Activated T-cell treated with anti-CD3 and anti-CD28 coated beads, Interleukin-2, amount 50 U/mL, for 72 hours (primary cell): ENCODE data around the gene PREX1. TPM values are rescaled to one million over a fixed set of nuclear protein-coding genes. Genes with fewer than 3 reads are reported as not detected.

Experiments
- ATAC-seq, 2 donors: fragments of 150-1000 bp; cut with Tn5 transposase; replicated peaks in 1 of 2; 2 replicates each; pipeline ENCODE4 v1.10.0; 2021; ENCODE audit warnings: moderate library complexity in 2 of 2, mild to moderate bottlenecking in 1 of 2
- DNase-seq, 2 donors: peaks; one replicate each; pipeline ENCODE4 v3.0.0; 2021 to 2022; ENCODE audit warnings: mixed read lengths in 1 of 2
- H3K27ac Mint-ChIP-seq: one replicate; pipeline ENCODE4 v1.8.0; 2022; ENCODE audit warnings: mild to moderate bottlenecking, moderate library complexity, mixed read lengths
- H3K27me3 Mint-ChIP-seq: one replicate; pipeline ENCODE4 v1.8.0; 2022; ENCODE audit warnings: low read depth, mixed read lengths
- H3K36me3 Mint-ChIP-seq, 2 donors: one replicate each; pipeline ENCODE4 v1.8.0; 2022; ENCODE audit warnings: mixed read lengths in 2 of 2, mild to moderate bottlenecking in 1 of 2; ENCODE audit not compliant: insufficient read depth in 2 of 2
- H3K4me1 Mint-ChIP-seq: one replicate; pipeline ENCODE4 v1.8.0; 2022; ENCODE audit warnings: low read depth, mixed read lengths
- H3K4me3 Mint-ChIP-seq, 2 donors: one replicate each; pipeline ENCODE4 v1.8.0; 2022; ENCODE audit warnings: mild to moderate bottlenecking in 2 of 2, mixed read lengths in 2 of 2, moderate library complexity in 2 of 2
- H3K9me3 Mint-ChIP-seq, 2 donors: one replicate each; pipeline ENCODE4 v1.8.0; 2022; ENCODE audit warnings: mixed read lengths in 2 of 2
- total RNA-seq, 2 donors: library from RNA; stranded (reverse); gene quantifications; one replicate each; pipeline ENCODE4 v1.2.3, GENCODE V29; 2022

PREX1 gene
- total RNA-seq, 2 donors from 2014 or later, result 85.6 to 112 TPM

GRCh38 chr20:48642105-48642880, 185.5 kb downstream of the PREX1 start:
- H3K4me1 Mint-ChIP-seq, result no peaks in the 10 kb centered on the region
- no peaks in the 10 kb centered on the region for H3K9me3 Mint-ChIP-seq
- ATAC-seq, result no peak
- H3K27me3 Mint-ChIP-seq, result no peaks in the 10 kb centered on the region
- no peak for DNase-seq
- no peak overlapping the region for H3K4me3 Mint-ChIP-seq
- H3K27ac Mint-ChIP-seq, result no peak overlapping the region
- H3K36me3 Mint-ChIP-seq, result peaks cover 14 to 15% of the 10 kb centered on the region in 2 donors

DNA sequence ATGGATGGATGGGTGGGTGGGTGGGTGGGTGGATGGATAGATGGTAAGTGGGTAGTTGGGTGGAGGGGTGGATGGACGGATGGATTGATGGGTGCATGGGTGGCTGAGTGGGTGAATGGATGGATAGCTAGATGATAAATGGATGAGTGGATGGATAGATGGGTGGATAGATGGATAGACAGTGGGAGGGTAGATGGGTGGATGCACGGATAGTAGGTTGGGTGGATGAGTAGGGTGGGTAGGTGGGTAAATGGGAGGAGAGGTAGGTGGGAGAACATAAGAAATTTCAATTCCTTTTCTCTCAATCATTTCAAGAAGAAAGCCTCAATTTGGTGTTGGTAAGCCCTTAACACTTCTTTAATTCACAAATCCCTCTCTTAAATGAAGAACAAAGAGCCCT, 186.9 kb downstream of the PREX1 start:
- Mint-ChIP-seq H3K36me3 (peaks cover 12 to 13% of the 10 kb centered on the region in 2 donors), H3K27me3 (no peaks in the 10 kb centered on the region), H3K4me3 (no peak overlapping the region), H3K9me3 (no peaks in the 10 kb centered on the region), H3K27ac (peak overlapping the region; percentile 83), H3K4me1 (no peaks in the 10 kb centered on the region)
- DNase-seq (no peak), ATAC-seq (no peak)

GRCh38 chr20:48639899-48640298, 187.9 kb downstream of the PREX1 start:
- no peak overlapping the region for H3K4me3 Mint-ChIP-seq
- H3K27me3 Mint-ChIP-seq, result no peaks in the 10 kb centered on the region
- DNase-seq (no peak), ATAC-seq (no peak)
- H3K27ac Mint-ChIP-seq, result peak overlapping the region; percentile 44
- H3K4me1 Mint-ChIP-seq, result no peaks in the 10 kb centered on the region
- H3K36me3 Mint-ChIP-seq, result peaks cover 11 to 15% of the 10 kb centered on the region in 2 donors
- H3K9me3 Mint-ChIP-seq, result no peaks in the 10 kb centered on the region

- Mint-ChIP-seq H3K9me3 (no peaks in the 10 kb centered on the region), H3K36me3 (peaks cover 16 to 21% of the 10 kb centered on the region in 2 donors), H3K27me3 (no peaks in the 10 kb centered on the region), H3K27ac (peak overlapping the region; percentile 8), H3K4me1 (no peaks in the 10 kb centered on the region), H3K4me3 (no peak overlapping the region)
- DNase-seq (no peak), ATAC-seq (peak; percentile 29 to 70)
These were observed 189.3 kb downstream of the PREX1 start for GRCh38 chr20:48638546-48638945.

GRCh38 chr20:48637461-48637860, 190.3 kb downstream of the PREX1 start:
- ATAC-seq (no peak), DNase-seq (no peak)
- no peaks in the 10 kb centered on the region for H3K27me3 Mint-ChIP-seq
- no peaks in the 10 kb centered on the region for H3K4me1 Mint-ChIP-seq
- no peak overlapping the region for H3K4me3 Mint-ChIP-seq
- H3K36me3 Mint-ChIP-seq, result peaks cover 20 to 21% of the 10 kb centered on the region in 2 donors
- no peak overlapping the region for H3K27ac Mint-ChIP-seq
- H3K9me3 Mint-ChIP-seq, result no peaks in the 10 kb centered on the region

- Mint-ChIP-seq H3K4me3 (no peak overlapping the region), H3K36me3 (peaks cover 19 to 20% of the 10 kb centered on the region in 2 donors), H3K4me1 (no peaks in the 10 kb centered on the region), H3K27ac (no peak overlapping the region), H3K27me3 (no peaks in the 10 kb centered on the region), H3K9me3 (no peaks in the 10 kb centered on the region)
- no peak for DNase-seq
- no peak for ATAC-seq
These were observed 191.5 kb downstream of the PREX1 start for GRCh38 chr20:48636301-48636700.

- Mint-ChIP-seq H3K27me3 (no peaks in the 10 kb centered on the region), H3K27ac (peak overlapping the region; percentile 77), H3K9me3 (no peaks in the 10 kb centered on the region), H3K4me1 (no peaks in the 10 kb centered on the region), H3K4me3 (no peak overlapping the region), H3K36me3 (peaks cover 18% of the 10 kb centered on the region in 2 donors)
- ATAC-seq (peak; percentile 55 to 59), DNase-seq (peak; percentile 48 to 69)
These were observed 192.0 kb downstream of the PREX1 start for GRCh38 chr20:48635791-48636267.

GRCh38 chr20:48635361-48635760, 192.4 kb downstream of the PREX1 start:
- DNase-seq (no peak), ATAC-seq (no peak)
- Mint-ChIP-seq H3K36me3 (peaks cover 15 to 17% of the 10 kb centered on the region in 2 donors), H3K27ac (peak overlapping the region; percentile 77), H3K4me3 (no peak overlapping the region), H3K4me1 (no peaks in the 10 kb centered on the region), H3K9me3 (no peaks in the 10 kb centered on the region), H3K27me3 (no peaks in the 10 kb centered on the region)

GRCh38 chr20:48634641-48635040, 193.2 kb downstream of the PREX1 start:
- no peaks in the 10 kb centered on the region for H3K27me3 Mint-ChIP-seq
- no peaks in the 10 kb centered on the region for H3K9me3 Mint-ChIP-seq
- no peaks in the 10 kb centered on the region for H3K4me1 Mint-ChIP-seq
- DNase-seq, result no peak
- H3K4me3 Mint-ChIP-seq, result no peak overlapping the region
- H3K36me3 Mint-ChIP-seq, result peaks cover 15% of the 10 kb centered on the region in 2 donors
- ATAC-seq, result no peak
- peak overlapping the region; percentile 77 for H3K27ac Mint-ChIP-seq

GRCh38 chr20:48633620-48634257, 194.1 kb downstream of the PREX1 start:
- no peaks in the 10 kb centered on the region for H3K9me3 Mint-ChIP-seq
- ATAC-seq, result no peak
- H3K27ac Mint-ChIP-seq, result no peak overlapping the region

GRCh38 chr20:48632825-48633619, 194.8 kb downstream of the PREX1 start:
- Mint-ChIP-seq H3K4me1 (no peaks in the 10 kb centered on the region), H3K27me3 (no peaks in the 10 kb centered on the region), H3K27ac (peak overlapping the region; percentile 67), H3K4me3 (no peak overlapping the region), H3K36me3 (peaks cover 13 to 17% of the 10 kb centered on the region in 2 donors), H3K9me3 (no peaks in the 10 kb centered on the region)
- ATAC-seq, result no peak
- DNase-seq, result no peak

More at GRCh38 chr20:48633620-48634257, 194.1 kb downstream of the PREX1 start:
- Mint-ChIP-seq H3K4me3 (no peak overlapping the region), H3K4me1 (no peaks in the 10 kb centered on the region), H3K36me3 (peaks cover 15 to 16% of the 10 kb centered on the region in 2 donors), H3K27me3 (no peaks in the 10 kb centered on the region)
- DNase-seq, result no peak

DNA sequence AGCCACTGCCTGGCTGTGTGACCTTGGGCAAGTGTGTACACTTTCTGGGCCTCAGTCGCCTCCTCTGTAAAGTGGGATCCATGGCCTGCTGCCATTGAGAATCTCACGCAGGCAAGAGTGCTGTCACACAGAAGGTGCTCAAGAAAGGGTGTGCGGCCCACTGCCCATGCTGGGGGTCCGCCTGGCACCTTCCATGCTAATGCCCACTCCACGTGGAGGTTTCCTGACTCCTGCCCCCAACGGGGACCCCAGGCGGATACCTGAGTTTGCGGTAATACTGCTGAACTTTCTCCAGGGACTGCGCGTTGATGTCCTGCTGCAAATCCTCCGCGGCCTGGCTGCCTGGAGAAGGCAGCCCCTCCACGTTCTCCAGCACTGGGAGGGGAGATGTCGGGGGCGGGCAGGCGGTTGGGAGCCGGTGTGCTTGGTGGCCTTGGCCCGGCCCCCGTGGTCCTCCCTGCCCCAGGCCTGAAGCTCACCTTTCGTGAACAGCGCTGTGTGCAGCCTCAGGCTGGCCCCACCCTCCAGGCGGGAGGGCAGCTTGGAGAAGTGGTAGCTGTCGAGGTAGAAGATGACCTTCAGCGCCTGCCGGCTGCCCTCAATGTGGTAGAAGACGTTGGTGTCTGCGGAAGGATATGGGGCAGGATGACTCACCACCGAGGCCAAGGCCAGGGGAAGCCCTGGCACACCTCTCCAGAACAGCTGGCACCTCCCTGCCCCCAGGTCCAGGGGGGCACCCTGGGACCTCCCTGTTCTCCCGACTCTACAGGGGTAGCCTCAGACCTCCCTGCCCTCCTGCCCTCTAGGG, 195.6 kb downstream of the PREX1 start:
- no peak overlapping the region for H3K4me3 Mint-ChIP-seq
- peaks cover 2% of the 10 kb centered on the region for H3K4me1 Mint-ChIP-seq
- H3K36me3 Mint-ChIP-seq, result peaks cover 11 to 18% of the 10 kb centered on the region in 2 donors
- no peaks in the 10 kb centered on the region for H3K27me3 Mint-ChIP-seq
- H3K9me3 Mint-ChIP-seq, result no peaks in the 10 kb centered on the region
- no peak overlapping the region for H3K27ac Mint-ChIP-seq
- ATAC-seq (no peak), DNase-seq (no peak)
